Right atrium auricular region (tissue), 2 donors: ENCODE results near the gene ATF4. TPM values are rescaled to one million over a fixed set of nuclear protein-coding genes. Genes with fewer than 3 reads are reported as not detected.

ENCODE experiments used
- DNase-seq: peaks from one replicate; pipeline ENCODE4 v3.0.0-alpha.2; 2019; ENCODE audit warnings: low spot score
- H3K27ac ChIP-seq, 2 donors: fragments of 200-600 bp; sonication (generic); 1 replicate in 1 of 2; 2 replicates in 1 of 2; pipeline ENCODE4 v1.5.1; 2016 to 2019
- H3K27me3 ChIP-seq, 2 donors: fragments of 200-600 bp; sonication (generic); one replicate each; pipeline versions ENCODE4 v1.5.1 to v1.6.0; 2017 to 2019
- H3K36me3 ChIP-seq: fragments of 200-600 bp; sonication (generic); one replicate; pipeline ENCODE4 v1.5.1; 2016
- H3K4me1 ChIP-seq, 2 donors: fragments of 200-600 bp; sonication (generic); one replicate each; pipeline versions ENCODE4 v1.5.1 to v1.6.0; 2017 to 2019
- H3K4me3 ChIP-seq, 2 donors: fragments of 200-600 bp; sonication (generic); 1 replicate in 1 of 2; 2 replicates in 1 of 2; pipeline ENCODE4 v1.5.1; 2017 to 2019; ENCODE audit warnings: mild to moderate bottlenecking in 1 of 2, moderate library complexity in 1 of 2
- H3K9me3 ChIP-seq, 2 donors: fragments of 200-600 bp; sonication (generic); one replicate each; pipeline ENCODE4 v1.5.1; 2019
- CTCF ChIP-seq, 2 donors: fragments of 200-600 bp; sonication (generic); IDR thresholded peaks; one replicate each; pipeline ENCODE4 v1.5.1; 2019; ENCODE audit warnings: antibody characterized with exemption in 2 of 2
- total RNA-seq, 2 donors: library from RNA; depleted of rRNA; stranded (reverse); fragments of >200 nt; gene quantifications; one replicate each; pipeline ENCODE4 v1.1.0, GENCODE V29; 2016

ATF4 gene
- total RNA-seq, 2 donors from 2014 or later, result 155 to 256 TPM

GRCh38 chr22:39508393-39508792, 12.0 kb upstream of the ATF4 start:
- H3K36me3 ChIP-seq, result peaks cover 90% of the 10 kb centered on the region
- H3K4me1 ChIP-seq, result peaks cover 0 to 22% of the 10 kb centered on the region in 2 donors
- DNase-seq, result no peak
- H3K4me3 ChIP-seq, result no peak overlapping the region
- TF ChIP-seq CTCF (IDR thresholded peaks at IDR 0.05), result no peak
- no peaks in the 10 kb centered on the region for H3K9me3 ChIP-seq
- no peak overlapping the region for H3K27ac ChIP-seq
- no peaks in the 10 kb centered on the region for H3K27me3 ChIP-seq

GRCh38 chr22:39510529-39511149, 9.7 kb upstream of the ATF4 start:
- Histone ChIP-seq H3K27ac (no peak overlapping the region), H3K9me3 (no peaks in the 10 kb centered on the region), H3K27me3 (no peaks in the 10 kb centered on the region), H3K4me3 (no peak overlapping the region), H3K4me1 (peaks cover 0 to 15% of the 10 kb centered on the region in 2 donors), H3K36me3 (peaks cover 96% of the 10 kb centered on the region)
- no peak for TF ChIP-seq CTCF (IDR thresholded peaks at IDR 0.05)
- no peak for DNase-seq

- H3K27ac ChIP-seq, result no peak overlapping the region
- no peak for TF ChIP-seq CTCF (IDR thresholded peaks at IDR 0.05)
- peaks cover 0 to 13% of the 10 kb centered on the region in 2 donors for H3K4me1 ChIP-seq
- H3K36me3 ChIP-seq, result peaks cover 96% of the 10 kb centered on the region
- no peak overlapping the region for H3K4me3 ChIP-seq
- no peaks in the 10 kb centered on the region for H3K27me3 ChIP-seq
- DNase-seq, result no peak
- H3K9me3 ChIP-seq, result no peaks in the 10 kb centered on the region
Measured at GRCh38 chr22:39511226-39511625, 9.1 kb upstream of the ATF4 start.

- H3K4me3 ChIP-seq, result no peak overlapping the region
- TF ChIP-seq CTCF (IDR thresholded peaks at IDR 0.05), result no peak
- no peak for DNase-seq
- peaks cover 0 to 13% of the 10 kb centered on the region in 2 donors for H3K4me1 ChIP-seq
- H3K36me3 ChIP-seq, result peaks cover 88% of the 10 kb centered on the region
- no peaks in the 10 kb centered on the region for H3K27me3 ChIP-seq
- no peaks in the 10 kb centered on the region for H3K9me3 ChIP-seq
- no peak overlapping the region for H3K27ac ChIP-seq
Measured at GRCh38 chr22:39512026-39512425, 8.3 kb upstream of the ATF4 start.

- Histone ChIP-seq H3K27ac (no peak overlapping the region), H3K27me3 (no peaks in the 10 kb centered on the region), H3K36me3 (peaks cover 76% of the 10 kb centered on the region), H3K4me1 (peaks cover 0 to 19% of the 10 kb centered on the region in 2 donors), H3K9me3 (no peaks in the 10 kb centered on the region), H3K4me3 (no peak overlapping the region)
- no peak for DNase-seq
- no peak for TF ChIP-seq CTCF (IDR thresholded peaks at IDR 0.05)
Measured at GRCh38 chr22:39513791-39514190, 6.6 kb upstream of the ATF4 start.
